ENCODE measurements around the gene CPT1A. TPM values are rescaled to one million over a fixed set of nuclear protein-coding genes. Genes with fewer than 3 reads are reported as not detected.

The CPT1A gene
- total RNA-seq, 4 donors from 2014 or later: 80.6 to 372 (median 118) TPM

GRCh38 chr11:68809506-68809905, 32.2 kb downstream of the CPT1A start:
- H3K36me3 ChIP-seq: peaks cover 0 to 72% (median 0%) of the 10 kb centered on the region in 3 donors

GRCh38 chr11:68808787-68809186, 32.9 kb downstream of the CPT1A start:
- Histone ChIP-seq H3K36me3 (peaks cover 0 to 75% (median 0%) of the 10 kb centered on the region in 3 donors), H3K27me3 (no peaks in the 10 kb centered on the region), H3K9me3 (no peaks in the 10 kb centered on the region), H3K4me1 (peaks cover 0 to 9% (median 0%) of the 10 kb centered on the region in 4 donors), H3K4me3 (no peak overlapping the region), H3K27ac (no peak overlapping the region)
- TF ChIP-seq POLR2A (IDR thresholded peaks at IDR 0.05) (no peak), CTCF (IDR thresholded peaks at IDR 0.05) (no peak)
- DNase-seq: no peak

More at GRCh38 chr11:68809506-68809905, 32.2 kb downstream of the CPT1A start:
- TF ChIP-seq CTCF (IDR thresholded peaks at IDR 0.05) (no peak), POLR2A (IDR thresholded peaks at IDR 0.05) (no peak)
- Histone ChIP-seq H3K4me1 (peaks cover 0 to 9% (median 0%) of the 10 kb centered on the region in 4 donors), H3K27me3 (no peaks in the 10 kb centered on the region), H3K9me3 (no peaks in the 10 kb centered on the region), H3K27ac (no peak overlapping the region), H3K4me3 (no peak overlapping the region)
- no peak for DNase-seq

GRCh38 chr11:68806931-68807844, 34.5 kb downstream of the CPT1A start:
- H3K4me1 ChIP-seq: peaks cover 0 to 2% (median 0%) of the 10 kb centered on the region in 4 donors
- H3K36me3 ChIP-seq: peaks cover 0 to 82% (median 0%) of the 10 kb centered on the region in 3 donors
- no peaks in the 10 kb centered on the region for H3K27me3 ChIP-seq
- DNase-seq: no peak
- no peak overlapping the region for H3K4me3 ChIP-seq
- H3K27ac ChIP-seq: no peak overlapping the region
- H3K9me3 ChIP-seq: no peaks in the 10 kb centered on the region
- TF ChIP-seq POLR2A (IDR thresholded peaks at IDR 0.05): no peak
- TF ChIP-seq CTCF (IDR thresholded peaks at IDR 0.05): no peak

- Histone ChIP-seq H3K27me3 (no peaks in the 10 kb centered on the region), H3K36me3 (peaks cover 0 to 87% (median 0%) of the 10 kb centered on the region in 3 donors), H3K9me3 (no peaks in the 10 kb centered on the region), H3K4me3 (no peak overlapping the region), H3K27ac (no peak overlapping the region), H3K4me1 (no peaks in the 10 kb centered on the region)
- no peak for DNase-seq
- TF ChIP-seq CTCF (IDR thresholded peaks at IDR 0.05) (no peak), POLR2A (IDR thresholded peaks at IDR 0.05) (no peak)
Observed at GRCh38 chr11:68804786-68805185, 36.9 kb downstream of the CPT1A start.

GRCh38 chr11:68803766-68804165, 38.0 kb downstream of the CPT1A start:
- H3K4me1 ChIP-seq: no peaks in the 10 kb centered on the region
- H3K27me3 ChIP-seq: no peaks in the 10 kb centered on the region
- TF ChIP-seq POLR2A (IDR thresholded peaks at IDR 0.05) (no peak), CTCF (IDR thresholded peaks at IDR 0.05) (no peak)
- no peak overlapping the region for H3K27ac ChIP-seq
- H3K4me3 ChIP-seq: no peak overlapping the region
- H3K36me3 ChIP-seq: peaks cover 0 to 97% (median 0%) of the 10 kb centered on the region in 3 donors
- H3K9me3 ChIP-seq: no peaks in the 10 kb centered on the region
- DNase-seq: no peak

Data from Peyer's patch (tissue), 4 donors.